GM12875 (cell line): ENCODE measurements around the gene AADAC.

Source experiments
- H3K4me3 ChIP-seq: one replicate; pipeline ENCODE4 v1.5.1; 2011; ENCODE audit warnings: low read depth, low read length, control low read depth
- TF ChIP-seq, protein P1 (sequence below): IDR thresholded peaks from 2 replicates; pipeline ENCODE4 v1.5.1; 2011; ENCODE audit warnings: low read depth, mild to moderate bottlenecking, control low read depth, inconsistent platforms, low read length, moderate library complexity, borderline replicate concordance; ENCODE audit not compliant: insufficient read depth

AADAC gene

GRCh38 chr3:151877269-151877668 is 63.4 kb downstream of the AADAC start:
- no peak overlapping the region for H3K4me3 ChIP-seq
- TF ChIP-seq, protein P1, sequence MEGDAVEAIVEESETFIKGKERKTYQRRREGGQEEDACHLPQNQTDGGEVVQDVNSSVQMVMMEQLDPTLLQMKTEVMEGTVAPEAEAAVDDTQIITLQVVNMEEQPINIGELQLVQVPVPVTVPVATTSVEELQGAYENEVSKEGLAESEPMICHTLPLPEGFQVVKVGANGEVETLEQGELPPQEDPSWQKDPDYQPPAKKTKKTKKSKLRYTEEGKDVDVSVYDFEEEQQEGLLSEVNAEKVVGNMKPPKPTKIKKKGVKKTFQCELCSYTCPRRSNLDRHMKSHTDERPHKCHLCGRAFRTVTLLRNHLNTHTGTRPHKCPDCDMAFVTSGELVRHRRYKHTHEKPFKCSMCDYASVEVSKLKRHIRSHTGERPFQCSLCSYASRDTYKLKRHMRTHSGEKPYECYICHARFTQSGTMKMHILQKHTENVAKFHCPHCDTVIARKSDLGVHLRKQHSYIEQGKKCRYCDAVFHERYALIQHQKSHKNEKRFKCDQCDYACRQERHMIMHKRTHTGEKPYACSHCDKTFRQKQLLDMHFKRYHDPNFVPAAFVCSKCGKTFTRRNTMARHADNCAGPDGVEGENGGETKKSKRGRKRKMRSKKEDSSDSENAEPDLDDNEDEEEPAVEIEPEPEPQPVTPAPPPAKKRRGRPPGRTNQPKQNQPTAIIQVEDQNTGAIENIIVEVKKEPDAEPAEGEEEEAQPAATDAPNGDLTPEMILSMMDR = no peak
